ENCODE data around the gene RPL3. TPM values are rescaled to one million over a fixed set of nuclear protein-coding genes. Genes with fewer than 3 reads are reported as not detected.

RPL3 gene
- polyA plus RNA-seq, 1 donor from 2014 or later: 1,527 TPM

DNA sequence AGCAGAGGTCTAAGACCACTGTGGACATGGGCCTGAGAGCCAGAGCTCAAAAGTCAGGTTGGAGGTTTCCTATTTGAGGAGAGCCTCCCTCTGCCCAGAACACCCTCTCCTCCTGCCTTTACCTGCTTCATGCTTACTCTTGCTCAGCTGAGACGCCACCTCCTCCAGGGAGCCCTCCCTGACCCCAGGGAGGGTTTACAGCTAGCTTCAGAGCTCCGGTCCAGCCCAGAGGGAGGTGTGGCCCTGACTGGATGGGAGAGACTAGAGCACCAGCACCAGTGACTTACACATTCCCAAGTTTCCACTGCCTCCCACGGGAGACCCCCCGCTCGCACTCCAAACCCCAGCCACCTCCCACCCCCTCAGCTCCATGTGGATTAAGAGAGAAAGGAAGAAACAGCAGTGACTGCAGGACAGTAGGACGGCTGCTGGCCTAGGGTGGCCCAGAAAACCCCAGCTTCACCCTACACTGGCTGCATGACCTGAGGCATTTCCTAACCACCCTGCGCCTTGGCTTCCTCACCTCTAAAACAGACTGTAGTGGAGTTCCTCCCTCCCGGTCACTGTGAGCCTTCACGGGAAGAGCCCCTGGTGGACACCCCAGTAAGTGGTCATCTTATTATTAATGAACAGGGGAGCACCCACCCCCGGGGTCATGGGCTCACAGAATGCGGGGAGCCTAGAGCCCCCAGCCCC, 50.2 kb downstream of the RPL3 start:
- H3F3A ChIP-seq (ENCODE audit: insufficient read depth, low read length, poor library complexity, severe bottlenecking): no peaks in the 10 kb centered on the region

DNA sequence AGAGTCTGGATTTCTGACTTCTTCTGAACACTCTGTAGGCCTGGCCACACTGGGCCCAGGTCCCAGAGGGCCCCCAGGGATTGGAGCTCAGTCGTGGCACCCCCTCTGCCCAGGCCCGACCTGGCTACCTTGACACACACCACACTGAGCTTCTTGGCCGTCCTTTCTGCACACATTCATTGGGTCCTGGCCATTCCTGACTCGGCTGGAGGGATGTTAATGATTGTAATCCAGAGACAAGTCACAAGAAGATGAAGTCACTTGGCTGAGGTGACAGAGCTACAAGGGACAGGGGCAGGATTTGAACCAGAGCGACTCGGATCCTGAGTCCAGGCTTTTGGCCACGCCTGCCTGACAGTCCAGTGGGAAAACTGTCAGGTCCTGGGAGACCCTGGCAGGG, 50.8 kb downstream of the RPL3 start:
- Histone ChIP-seq H3K9me2 (ENCODE audit: insufficient read depth, low read length) (no peaks in the 10 kb centered on the region), H3K4me2 (ENCODE audit: low read length) (no peak overlapping the region), H3K9me3 (ENCODE audit: low read length) (no peaks in the 10 kb centered on the region), H4K20me1 (ENCODE audit: insufficient read depth) (no peaks in the 10 kb centered on the region), H3K79me2 (replicated peaks; ENCODE audit: insufficient read depth, low read length) (no peaks in the 10 kb centered on the region), H2AFZ (ENCODE audit: low read depth, low read length) (no peak overlapping the region), H3F3A (ENCODE audit: insufficient read depth, low read length, poor library complexity, severe bottlenecking) (no peaks in the 10 kb centered on the region), H3K9ac (ENCODE audit: low read length) (no peak overlapping the region), H3K36me3 (ENCODE audit: insufficient read depth, low read length) (no peaks in the 10 kb centered on the region), H3K4me3 (ENCODE audit: low read length) (no peak overlapping the region), H3K27ac (ENCODE audit: low read length) (no peak overlapping the region), H3K27me3 (ENCODE audit: insufficient read depth, low read depth, low read length) (no peaks in the 10 kb centered on the region)
- TF ChIP-seq, protein P1, sequence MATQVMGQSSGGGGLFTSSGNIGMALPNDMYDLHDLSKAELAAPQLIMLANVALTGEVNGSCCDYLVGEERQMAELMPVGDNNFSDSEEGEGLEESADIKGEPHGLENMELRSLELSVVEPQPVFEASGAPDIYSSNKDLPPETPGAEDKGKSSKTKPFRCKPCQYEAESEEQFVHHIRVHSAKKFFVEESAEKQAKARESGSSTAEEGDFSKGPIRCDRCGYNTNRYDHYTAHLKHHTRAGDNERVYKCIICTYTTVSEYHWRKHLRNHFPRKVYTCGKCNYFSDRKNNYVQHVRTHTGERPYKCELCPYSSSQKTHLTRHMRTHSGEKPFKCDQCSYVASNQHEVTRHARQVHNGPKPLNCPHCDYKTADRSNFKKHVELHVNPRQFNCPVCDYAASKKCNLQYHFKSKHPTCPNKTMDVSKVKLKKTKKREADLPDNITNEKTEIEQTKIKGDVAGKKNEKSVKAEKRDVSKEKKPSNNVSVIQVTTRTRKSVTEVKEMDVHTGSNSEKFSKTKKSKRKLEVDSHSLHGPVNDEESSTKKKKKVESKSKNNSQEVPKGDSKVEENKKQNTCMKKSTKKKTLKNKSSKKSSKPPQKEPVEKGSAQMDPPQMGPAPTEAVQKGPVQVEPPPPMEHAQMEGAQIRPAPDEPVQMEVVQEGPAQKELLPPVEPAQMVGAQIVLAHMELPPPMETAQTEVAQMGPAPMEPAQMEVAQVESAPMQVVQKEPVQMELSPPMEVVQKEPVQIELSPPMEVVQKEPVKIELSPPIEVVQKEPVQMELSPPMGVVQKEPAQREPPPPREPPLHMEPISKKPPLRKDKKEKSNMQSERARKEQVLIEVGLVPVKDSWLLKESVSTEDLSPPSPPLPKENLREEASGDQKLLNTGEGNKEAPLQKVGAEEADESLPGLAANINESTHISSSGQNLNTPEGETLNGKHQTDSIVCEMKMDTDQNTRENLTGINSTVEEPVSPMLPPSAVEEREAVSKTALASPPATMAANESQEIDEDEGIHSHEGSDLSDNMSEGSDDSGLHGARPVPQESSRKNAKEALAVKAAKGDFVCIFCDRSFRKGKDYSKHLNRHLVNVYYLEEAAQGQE (IDR thresholded peaks at IDR 0.05; ENCODE audit: borderline replicate concordance): no peak
- TF ChIP-seq MXI1 (conservative IDR thresholded peaks at IDR 0.05; ENCODE audit: poor library complexity, severe bottlenecking): no peak
- no peak for TF ChIP-seq POLR2AphosphoS5 (IDR thresholded peaks at IDR 0.05)
- TF ChIP-seq TAF1 (IDR thresholded peaks at IDR 0.05; ENCODE audit: low read depth): no peak
- TF ChIP-seq, protein P2, sequence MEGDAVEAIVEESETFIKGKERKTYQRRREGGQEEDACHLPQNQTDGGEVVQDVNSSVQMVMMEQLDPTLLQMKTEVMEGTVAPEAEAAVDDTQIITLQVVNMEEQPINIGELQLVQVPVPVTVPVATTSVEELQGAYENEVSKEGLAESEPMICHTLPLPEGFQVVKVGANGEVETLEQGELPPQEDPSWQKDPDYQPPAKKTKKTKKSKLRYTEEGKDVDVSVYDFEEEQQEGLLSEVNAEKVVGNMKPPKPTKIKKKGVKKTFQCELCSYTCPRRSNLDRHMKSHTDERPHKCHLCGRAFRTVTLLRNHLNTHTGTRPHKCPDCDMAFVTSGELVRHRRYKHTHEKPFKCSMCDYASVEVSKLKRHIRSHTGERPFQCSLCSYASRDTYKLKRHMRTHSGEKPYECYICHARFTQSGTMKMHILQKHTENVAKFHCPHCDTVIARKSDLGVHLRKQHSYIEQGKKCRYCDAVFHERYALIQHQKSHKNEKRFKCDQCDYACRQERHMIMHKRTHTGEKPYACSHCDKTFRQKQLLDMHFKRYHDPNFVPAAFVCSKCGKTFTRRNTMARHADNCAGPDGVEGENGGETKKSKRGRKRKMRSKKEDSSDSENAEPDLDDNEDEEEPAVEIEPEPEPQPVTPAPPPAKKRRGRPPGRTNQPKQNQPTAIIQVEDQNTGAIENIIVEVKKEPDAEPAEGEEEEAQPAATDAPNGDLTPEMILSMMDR (IDR thresholded peaks at IDR 0.05; ENCODE audit: poor library complexity, severe bottlenecking): no peak
- TF ChIP-seq RAD21 (conservative IDR thresholded peaks at IDR 0.05): no peak
- no peak for TF ChIP-seq EZH2 (IDR thresholded peaks at IDR 0.05; ENCODE audit: borderline replicate concordance, insufficient read depth, low read length, poor library complexity, severe bottlenecking)
- TF ChIP-seq SMC3 (conservative IDR thresholded peaks at IDR 0.05; ENCODE audit: poor library complexity): no peak
- TF ChIP-seq EP300 (conservative IDR thresholded peaks at IDR 0.05; ENCODE audit: poor library complexity, severe bottlenecking): no peak

More for the DNA sequence above, 50.2 kb downstream of the RPL3 start:
- Histone ChIP-seq H3K9ac (ENCODE audit: low read length) (no peak overlapping the region), H2AFZ (ENCODE audit: low read depth, low read length) (no peak overlapping the region), H4K20me1 (ENCODE audit: insufficient read depth) (no peaks in the 10 kb centered on the region), H3K79me2 (replicated peaks; ENCODE audit: insufficient read depth, low read length) (no peaks in the 10 kb centered on the region), H3K36me3 (ENCODE audit: insufficient read depth, low read length) (no peaks in the 10 kb centered on the region), H3K9me3 (ENCODE audit: low read length) (no peaks in the 10 kb centered on the region), H3K9me2 (ENCODE audit: insufficient read depth, low read length) (no peaks in the 10 kb centered on the region), H3K4me2 (ENCODE audit: low read length) (no peak overlapping the region), H3K27me3 (ENCODE audit: insufficient read depth, low read depth, low read length) (no peaks in the 10 kb centered on the region), H3K4me3 (ENCODE audit: low read length) (no peak overlapping the region), H3K27ac (ENCODE audit: low read length) (no peak overlapping the region)
- TF ChIP-seq EZH2 (IDR thresholded peaks at IDR 0.05; ENCODE audit: borderline replicate concordance, insufficient read depth, low read length, poor library complexity, severe bottlenecking) (no peak), MXI1 (conservative IDR thresholded peaks at IDR 0.05; ENCODE audit: poor library complexity, severe bottlenecking) (no peak), RAD21 (conservative IDR thresholded peaks at IDR 0.05) (no peak)
- TF ChIP-seq, protein P1 (IDR thresholded peaks at IDR 0.05; ENCODE audit: borderline replicate concordance): no peak
